ENCODE measurements around the gene SELENOS. TPM values are rescaled to one million over a fixed set of nuclear protein-coding genes. Genes with fewer than 3 reads are reported as not detected.
A peak's percentile ranks its signal among the peaks of the same experiment; 100 is the strongest.
"Not testable (repeated sequence)": the region's sequence is repeated elsewhere in the genome, so short reads cannot be mapped to it uniquely, and the experiment has no call there.

SELENOS gene
- total RNA-seq, 4 donors from 2014 or later = 39.8 to 88.3 (median 50.2) TPM

DNA sequence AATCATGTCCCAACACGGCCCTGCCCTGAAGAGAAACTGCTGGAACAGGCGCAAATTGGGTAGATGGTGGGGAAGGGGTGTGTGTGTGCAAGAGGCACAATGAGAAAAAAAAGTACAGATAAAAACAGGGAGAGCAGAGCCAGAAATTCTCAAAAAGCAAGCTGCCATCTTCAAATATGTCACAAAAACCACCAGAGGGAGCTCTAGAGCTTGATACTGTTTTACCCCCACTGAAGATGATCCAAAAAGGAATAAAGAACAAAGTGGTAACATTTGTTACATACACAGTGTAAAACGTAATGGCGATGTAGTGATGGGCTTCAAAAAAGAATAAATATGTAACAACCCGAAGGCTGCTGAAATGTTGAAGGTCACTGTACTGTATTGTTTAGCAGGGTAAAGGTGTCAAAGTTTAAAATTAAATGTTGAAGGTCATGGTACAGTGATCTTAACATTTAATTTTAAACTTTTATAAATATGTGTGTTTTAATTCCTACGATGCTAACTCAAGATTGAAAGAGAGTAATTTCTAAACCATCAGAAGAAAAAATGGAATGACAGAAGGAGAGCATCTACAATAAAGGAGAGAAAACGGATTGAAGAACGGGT lies 11.7 kb upstream of the SELENOS start:
- Histone ChIP-seq H3K36me3 (peaks cover 52% of the 10 kb centered on the region), H3K27me3 (no peaks in the 10 kb centered on the region), H3K4me3 (no peak overlapping the region), H3K9me3 (no peaks in the 10 kb centered on the region), H3K4me1 (peaks cover 26% of the 10 kb centered on the region), H3K27ac (no peak overlapping the region)
- TF ChIP-seq, protein P1, sequence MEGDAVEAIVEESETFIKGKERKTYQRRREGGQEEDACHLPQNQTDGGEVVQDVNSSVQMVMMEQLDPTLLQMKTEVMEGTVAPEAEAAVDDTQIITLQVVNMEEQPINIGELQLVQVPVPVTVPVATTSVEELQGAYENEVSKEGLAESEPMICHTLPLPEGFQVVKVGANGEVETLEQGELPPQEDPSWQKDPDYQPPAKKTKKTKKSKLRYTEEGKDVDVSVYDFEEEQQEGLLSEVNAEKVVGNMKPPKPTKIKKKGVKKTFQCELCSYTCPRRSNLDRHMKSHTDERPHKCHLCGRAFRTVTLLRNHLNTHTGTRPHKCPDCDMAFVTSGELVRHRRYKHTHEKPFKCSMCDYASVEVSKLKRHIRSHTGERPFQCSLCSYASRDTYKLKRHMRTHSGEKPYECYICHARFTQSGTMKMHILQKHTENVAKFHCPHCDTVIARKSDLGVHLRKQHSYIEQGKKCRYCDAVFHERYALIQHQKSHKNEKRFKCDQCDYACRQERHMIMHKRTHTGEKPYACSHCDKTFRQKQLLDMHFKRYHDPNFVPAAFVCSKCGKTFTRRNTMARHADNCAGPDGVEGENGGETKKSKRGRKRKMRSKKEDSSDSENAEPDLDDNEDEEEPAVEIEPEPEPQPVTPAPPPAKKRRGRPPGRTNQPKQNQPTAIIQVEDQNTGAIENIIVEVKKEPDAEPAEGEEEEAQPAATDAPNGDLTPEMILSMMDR (IDR thresholded peaks at IDR 0.05) = peak; percentile 36 to 61
- TF ChIP-seq POLR2A (IDR thresholded peaks at IDR 0.05) (no peak), POLR2AphosphoS5 (IDR thresholded peaks at IDR 0.05) (no peak), EP300 (IDR thresholded peaks at IDR 0.05) (no peak)
- WGBS = 68% methylated on average over 8 of the region's 8 CpGs
- no peak for DNase-seq (ENCODE audit: low spot score in 2 of 2)

DNA sequence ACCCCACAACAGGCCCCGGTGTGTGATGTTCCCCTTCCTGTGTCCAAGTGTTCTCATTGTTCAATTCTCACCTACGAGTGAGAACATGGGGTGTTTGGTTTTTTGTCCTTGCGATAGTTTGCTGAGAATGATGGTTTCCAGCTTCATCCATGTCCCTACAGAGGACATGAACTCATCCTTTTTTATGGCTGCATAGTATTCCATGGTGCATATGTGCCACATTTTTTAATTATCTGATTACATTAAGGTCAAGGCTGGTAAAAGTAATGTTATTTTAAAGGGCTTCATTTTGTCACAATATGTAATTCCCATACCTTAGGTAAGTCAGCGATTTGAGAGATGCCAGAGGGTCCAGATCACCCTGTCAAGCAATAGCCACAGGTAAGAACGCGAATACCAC lies 10.1 kb upstream of the SELENOS start:
- peaks cover 68% of the 10 kb centered on the region for H3K36me3 ChIP-seq
- WGBS = over 99% methylated on average over 6 of the region's 6 CpGs
- H3K27me3 ChIP-seq = not testable (repeated sequence)

DNA sequence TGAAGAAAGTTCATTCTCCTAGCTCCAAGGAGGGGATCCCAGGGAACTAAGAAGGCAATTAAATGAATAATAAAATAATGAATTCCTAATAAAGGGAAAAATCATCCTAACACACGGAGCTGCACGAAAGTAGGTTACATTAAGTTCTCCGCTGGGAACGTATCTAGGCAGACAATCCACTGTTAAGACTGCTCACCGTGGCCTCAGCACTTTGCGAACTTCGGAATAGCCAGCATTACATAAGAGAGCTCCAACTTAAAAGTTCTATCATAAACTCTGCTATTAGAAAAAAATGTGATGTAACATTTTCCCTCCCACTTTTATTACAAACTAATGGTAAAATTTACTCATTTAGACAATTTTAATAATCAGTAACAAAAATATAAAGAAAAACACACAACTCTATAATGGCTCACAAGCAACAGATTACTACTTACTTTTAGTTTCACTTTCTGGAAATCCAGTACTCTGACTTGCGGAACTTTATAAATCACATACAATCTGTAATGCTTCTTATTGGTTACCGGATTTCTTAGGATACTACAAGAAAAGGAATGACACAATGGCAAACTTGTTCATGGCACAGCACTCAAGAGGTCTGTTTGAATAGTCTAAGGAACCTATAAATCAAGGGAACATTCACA lies 9.3 kb upstream of the SELENOS start:
- DNase-seq (ENCODE audit: low spot score in 2 of 2) = no peak
- TF ChIP-seq POLR2AphosphoS5 (IDR thresholded peaks at IDR 0.05) = no peak
- TF ChIP-seq EP300 (IDR thresholded peaks at IDR 0.05) = no peak
- TF ChIP-seq, protein P1 (IDR thresholded peaks at IDR 0.05) = no peak
- TF ChIP-seq POLR2A (IDR thresholded peaks at IDR 0.05) = no peak
- H3K9me3 ChIP-seq = no peaks in the 10 kb centered on the region
- no peak overlapping the region for H3K27ac ChIP-seq
- H3K27me3 ChIP-seq = no peaks in the 10 kb centered on the region
- 93% methylated on average over 9 of the region's 9 CpGs for WGBS
- H3K4me1 ChIP-seq = peaks cover 2% of the 10 kb centered on the region
- H3K36me3 ChIP-seq = peaks cover 76% of the 10 kb centered on the region
- H3K4me3 ChIP-seq = no peak overlapping the region

More for the DNA sequence above, 10.1 kb upstream of the SELENOS start:
- H3K4me3 ChIP-seq; DNase-seq (ENCODE audit: low spot score in 2 of 2); H3K4me1 ChIP-seq; H3K27ac ChIP-seq; H3K9me3 ChIP-seq: not testable (repeated sequence)

DNA sequence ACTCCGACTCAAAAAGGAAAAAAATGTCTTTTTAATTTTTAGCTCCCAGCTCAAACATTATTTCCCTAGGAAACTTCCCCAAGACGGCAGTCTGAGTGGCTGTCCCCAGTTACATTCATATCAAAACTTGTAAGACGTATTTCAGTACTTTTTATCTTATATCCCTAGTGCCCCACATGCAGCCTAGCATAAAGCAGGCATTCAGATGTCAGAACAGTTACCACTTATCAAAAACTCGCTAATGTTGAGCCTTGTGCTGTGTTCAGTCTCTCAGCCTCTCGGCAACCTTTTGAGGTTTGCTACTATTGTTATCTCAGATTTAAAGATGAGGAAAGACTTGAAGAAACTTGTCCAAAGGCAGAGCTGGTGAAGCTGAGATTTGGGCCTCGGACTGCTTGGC lies 6.6 kb upstream of the SELENOS start:
- WGBS = 92% methylated on average over 6 of the region's 6 CpGs
- TF ChIP-seq POLR2AphosphoS5 (IDR thresholded peaks at IDR 0.05) = no peak
- TF ChIP-seq, protein P1 (IDR thresholded peaks at IDR 0.05) = no peak
- TF ChIP-seq EP300 (IDR thresholded peaks at IDR 0.05) = no peak
- TF ChIP-seq POLR2A (IDR thresholded peaks at IDR 0.05) = no peak
- H3K27ac ChIP-seq = no peak overlapping the region
- no peaks in the 10 kb centered on the region for H3K4me1 ChIP-seq
- H3K36me3 ChIP-seq = peaks cover 89% of the 10 kb centered on the region
- H3K9me3 ChIP-seq = no peaks in the 10 kb centered on the region
- no peak overlapping the region for H3K4me3 ChIP-seq
- no peaks in the 10 kb centered on the region for H3K27me3 ChIP-seq
- DNase-seq (ENCODE audit: low spot score in 2 of 2) = no peak

DNA sequence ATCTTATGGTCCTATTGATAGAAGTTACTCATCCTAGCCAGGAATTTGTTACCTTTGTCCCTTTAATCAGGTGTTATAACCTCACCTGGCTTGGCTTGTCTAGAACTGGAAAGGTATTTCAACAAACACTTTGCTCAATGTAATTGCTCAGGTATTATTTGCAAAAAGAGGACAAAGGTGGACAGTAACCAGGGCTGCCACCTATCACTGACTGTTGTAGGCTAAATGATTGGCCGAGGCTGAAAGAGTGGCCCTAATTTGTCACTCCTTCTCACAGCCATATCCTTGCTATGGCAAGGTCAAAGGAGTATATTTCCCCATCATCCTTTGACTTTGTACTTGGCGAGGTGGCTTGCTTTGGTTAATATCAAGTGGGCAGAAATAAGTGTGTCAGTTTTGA lies 2.7 kb upstream of the SELENOS start:
- no peak overlapping the region for H3K4me3 ChIP-seq
- no peak for DNase-seq (ENCODE audit: low spot score in 2 of 2)
- 77% methylated on average over 2 of the region's 2 CpGs for WGBS
- peaks cover 57% of the 10 kb centered on the region for H3K36me3 ChIP-seq
- H3K27me3 ChIP-seq = no peaks in the 10 kb centered on the region
- H3K4me1 ChIP-seq = peaks cover 20% of the 10 kb centered on the region
- no peaks in the 10 kb centered on the region for H3K9me3 ChIP-seq
- no peak overlapping the region for H3K27ac ChIP-seq
- TF ChIP-seq POLR2A (IDR thresholded peaks at IDR 0.05) (no peak), EP300 (IDR thresholded peaks at IDR 0.05) (no peak), POLR2AphosphoS5 (IDR thresholded peaks at IDR 0.05) (no peak)
- TF ChIP-seq, protein P1 (IDR thresholded peaks at IDR 0.05) = no peak

Data from suprapubic skin (tissue), 4 donors.